Activated CD8-positive, alpha-beta memory T cell treated with anti-CD3 and anti-CD28 coated beads for 36 hours (primary cell): ENCODE results near the gene WT1. TPM values are rescaled to one million over a fixed set of nuclear protein-coding genes. Genes with fewer than 3 reads are reported as not detected.
"Not testable (repeated sequence)": the region's sequence is repeated elsewhere in the genome, so short reads cannot be mapped to it uniquely, and the experiment has no call there.

Source experiments
- CTCF ChIA-PET: fragments of 350-600 bp; sonication (Branson Sonifier 250); formaldehyde crosslinking; loops from one replicate; lab custom pipeline; 2021; ENCODE audit warnings: antibody characterized with exemption; lab: Charles Lee
- POLR2A ChIA-PET: fragments of 350-600 bp; sonication (Branson Sonifier 250); formaldehyde crosslinking; loops from one replicate; lab custom pipeline; 2021; ENCODE audit warnings: antibody characterized with exemption; lab: Charles Lee
- total RNA-seq, 2 experiments: library from RNA; stranded (reverse); gene quantifications; one replicate each; pipeline ENCODE4 v1.2.3, GENCODE V29; 2021

WT1 gene
- total RNA-seq, 2 experiments from 2014 or later = not detected

DNA sequence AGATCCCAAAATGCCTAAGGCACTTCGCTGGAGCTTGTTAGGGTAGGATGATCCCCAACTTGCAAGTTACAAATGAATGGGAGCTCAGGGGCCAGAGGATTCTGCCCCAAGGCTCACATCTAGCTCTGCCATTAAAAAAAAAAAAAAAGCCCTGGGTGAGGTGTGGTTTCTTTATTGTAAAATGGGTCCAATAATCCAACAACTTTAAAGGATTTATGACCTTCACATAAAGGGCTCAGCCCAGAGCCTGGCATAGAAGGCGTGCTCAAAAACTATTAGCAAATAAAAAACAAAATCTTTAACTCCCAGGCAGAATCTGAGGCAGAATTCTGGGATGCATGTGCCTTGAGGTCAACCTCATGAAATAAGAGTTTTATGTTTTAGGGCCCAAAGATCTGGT, 42.5 kb downstream of the WT1 start:
- ChIA-PET CTCF (interaction anchor here (0.6 kb wide), 1 partner anchor 60 kb away, joined by 3 read pairs; no protein-coding TSS in a partner anchor), POLR2A (no interaction called here)

DNA sequence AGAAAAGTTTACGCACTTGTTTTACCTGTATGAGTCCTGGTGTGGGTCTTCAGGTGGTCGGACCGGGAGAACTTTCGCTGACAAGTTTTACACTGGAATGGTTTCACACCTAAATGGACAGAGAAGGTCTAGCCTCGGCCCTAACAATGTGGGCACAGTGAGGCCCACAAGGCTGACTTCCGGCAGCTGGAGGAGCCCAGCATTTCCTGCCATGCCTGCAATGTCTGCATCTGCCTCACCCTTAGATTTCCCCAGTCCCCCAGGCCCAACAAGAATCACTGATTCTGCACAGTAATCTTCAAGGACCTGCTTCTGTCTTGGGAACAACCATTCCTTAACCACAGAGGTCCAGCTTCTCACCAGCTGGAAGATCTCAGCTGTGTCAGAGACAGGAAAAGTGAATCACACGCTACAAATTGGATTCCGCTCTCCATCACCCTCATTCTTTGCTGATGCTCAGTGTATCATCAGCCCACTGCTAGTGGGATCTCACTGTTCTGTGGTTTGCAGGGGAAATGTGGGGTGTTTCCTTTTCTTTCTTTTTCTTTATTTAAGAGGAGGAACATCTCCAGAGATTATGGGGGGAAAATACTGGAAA, 43.3 kb downstream of the WT1 start:
- ChIA-PET CTCF (no interaction called here), POLR2A (no interaction called here)

DNA sequence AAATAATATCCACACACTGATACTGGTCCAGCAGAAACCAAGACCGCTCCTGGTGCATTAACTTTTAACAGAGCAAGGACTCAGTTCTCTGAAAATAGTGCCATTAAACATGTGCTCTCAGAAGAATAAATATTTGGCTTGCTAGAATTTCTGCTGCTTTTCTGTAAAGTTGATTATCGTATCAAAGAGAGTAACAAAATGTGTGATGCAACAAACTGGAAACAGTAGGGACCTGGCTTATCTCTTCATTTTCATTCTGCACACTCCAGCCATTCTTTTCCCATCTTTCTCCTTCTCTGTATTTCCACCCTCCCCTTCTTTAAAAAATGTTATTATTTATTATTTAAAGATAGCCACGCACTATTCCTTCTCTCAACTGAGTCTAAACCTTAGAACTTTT, 43.9 kb downstream of the WT1 start:
- POLR2A ChIA-PET = no interaction called here

DNA sequence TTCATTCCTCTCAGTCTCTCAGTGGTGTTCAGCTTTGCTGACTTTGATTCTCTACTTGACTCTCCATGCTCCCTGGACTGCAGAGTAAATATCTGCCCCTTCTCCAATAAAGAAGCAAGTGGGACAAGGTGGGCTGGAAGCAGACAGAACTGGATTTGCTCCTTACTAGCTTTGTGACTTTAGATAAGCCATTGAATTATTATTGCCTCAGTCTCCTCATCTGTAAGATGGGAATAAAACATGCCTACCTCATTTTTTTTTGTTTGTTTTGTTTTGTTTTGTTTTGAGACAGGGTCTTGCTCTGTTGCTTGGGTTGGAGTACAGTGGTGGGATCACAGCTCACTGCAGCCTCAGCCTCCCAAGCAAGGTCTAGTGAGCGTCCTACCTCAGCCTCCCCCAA, 44.6 kb downstream of the WT1 start:
- CTCF ChIA-PET = no interaction called here
- POLR2A ChIA-PET = no interaction called here

More for the DNA sequence above, 43.9 kb downstream of the WT1 start:
- CTCF ChIA-PET = no interaction called here

DNA sequence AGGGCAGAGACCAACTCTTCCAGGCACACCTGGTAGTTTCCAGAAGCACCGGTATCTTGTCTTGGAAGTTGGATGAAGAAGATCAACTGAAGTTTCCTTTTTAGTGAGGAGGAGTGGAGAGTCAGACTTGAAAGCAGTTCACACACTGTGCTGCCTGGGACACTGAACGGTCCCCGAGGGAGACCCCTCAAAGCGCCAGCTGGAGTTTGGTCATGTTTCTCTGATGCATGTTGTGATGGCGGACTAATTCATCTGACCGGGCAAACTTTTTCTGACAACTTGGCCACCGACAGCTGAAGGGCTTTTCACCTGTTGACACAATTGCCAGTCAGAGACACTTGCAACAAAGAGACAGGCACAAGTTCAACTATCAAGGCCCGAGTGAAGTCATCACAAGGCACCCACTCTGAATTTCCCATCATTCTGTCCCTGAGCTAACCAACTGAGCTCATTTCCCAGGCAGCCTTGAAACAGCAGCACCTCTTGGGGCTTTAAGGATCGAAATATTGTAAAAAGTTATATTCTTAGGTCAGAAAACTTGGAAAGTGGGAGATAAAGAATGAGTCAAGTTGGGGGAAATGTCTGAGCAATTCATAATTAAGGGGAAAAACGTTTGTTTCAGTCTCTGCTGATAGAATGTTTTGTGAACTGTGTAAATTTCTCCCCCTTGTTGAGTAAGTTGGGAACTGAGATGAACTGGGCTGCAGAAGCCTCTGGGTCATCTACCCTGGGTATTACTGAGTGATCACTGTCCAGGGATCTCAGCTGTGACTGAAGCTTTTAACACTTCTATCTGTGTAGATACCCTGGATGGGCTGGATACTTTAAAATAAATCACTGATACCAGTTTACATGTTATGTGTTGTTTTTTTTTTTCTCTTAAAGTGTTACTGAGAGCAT, 46.2 kb downstream of the WT1 start:
- CTCF ChIA-PET = no interaction called here
- POLR2A ChIA-PET = no interaction called here

DNA sequence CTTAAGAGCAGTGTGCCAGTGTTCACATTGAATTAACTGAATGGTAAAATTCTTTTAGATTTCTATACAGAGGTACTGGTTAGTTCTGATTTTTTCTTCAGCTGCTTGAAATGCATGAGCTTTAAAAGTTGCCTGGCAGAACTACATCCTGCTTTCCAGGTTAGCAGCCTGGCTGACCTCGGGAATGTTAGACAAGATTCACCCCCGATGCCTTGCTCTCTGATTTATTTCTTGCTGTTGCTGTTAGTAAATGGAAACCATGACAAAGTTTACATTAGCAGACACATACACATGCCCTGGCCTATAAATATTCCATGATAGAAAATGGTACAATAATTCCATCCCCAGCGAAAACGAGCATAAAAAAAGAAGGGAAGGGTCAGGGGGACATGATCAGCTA, 47.0 kb downstream of the WT1 start:
- POLR2A ChIA-PET = no interaction called here
- CTCF ChIA-PET = no interaction called here

DNA sequence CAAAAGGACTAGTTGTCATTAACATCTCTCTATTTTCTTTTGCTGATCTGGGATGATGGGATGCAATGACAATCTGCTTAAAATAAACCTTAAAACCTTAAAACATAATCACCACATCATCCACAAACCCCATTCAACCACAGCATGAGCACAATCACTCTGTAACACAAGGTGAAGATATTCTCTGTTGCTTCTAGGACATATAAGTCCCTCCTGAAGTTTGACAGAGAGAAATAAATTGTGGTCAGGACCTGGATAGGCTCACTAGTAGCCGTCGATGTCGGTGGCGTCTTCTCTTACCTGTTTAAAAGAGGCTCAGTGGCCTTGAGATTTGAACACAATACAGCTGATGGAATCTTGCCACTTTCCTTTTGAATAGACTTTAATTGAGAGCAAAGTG, 47.9 kb downstream of the WT1 start:
- ChIA-PET POLR2A (no interaction called here), CTCF (no interaction called here)

DNA sequence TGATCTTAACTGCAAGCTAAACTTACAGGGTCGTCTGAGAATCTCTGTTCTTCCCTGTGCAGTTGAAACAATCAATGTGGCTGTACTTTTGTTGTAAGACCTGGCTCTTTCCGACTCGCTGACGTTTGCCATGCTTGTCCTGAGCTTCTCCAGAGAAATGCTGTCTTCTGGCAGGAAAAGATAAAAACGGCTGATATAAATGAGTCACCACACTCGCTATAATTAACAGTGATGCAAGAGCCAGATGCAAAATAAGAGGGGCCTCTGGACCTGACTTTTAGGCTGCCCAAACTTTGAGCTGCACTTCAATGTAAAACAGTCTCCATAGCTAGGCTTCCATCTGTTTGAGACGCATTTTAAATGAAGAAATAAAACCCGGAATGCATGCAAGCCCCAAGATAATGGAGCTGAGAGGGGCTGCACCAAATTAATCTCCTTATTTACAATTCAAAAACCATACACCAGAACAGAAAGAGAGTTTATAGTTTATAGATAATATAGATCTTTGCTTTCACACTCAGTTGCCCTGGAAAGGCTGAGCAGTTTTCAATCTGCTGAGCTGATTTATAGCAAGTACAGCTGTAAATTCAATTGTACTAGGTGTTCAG, 48.5 kb downstream of the WT1 start:
- ChIA-PET CTCF (no interaction called here), POLR2A (no interaction called here)

DNA sequence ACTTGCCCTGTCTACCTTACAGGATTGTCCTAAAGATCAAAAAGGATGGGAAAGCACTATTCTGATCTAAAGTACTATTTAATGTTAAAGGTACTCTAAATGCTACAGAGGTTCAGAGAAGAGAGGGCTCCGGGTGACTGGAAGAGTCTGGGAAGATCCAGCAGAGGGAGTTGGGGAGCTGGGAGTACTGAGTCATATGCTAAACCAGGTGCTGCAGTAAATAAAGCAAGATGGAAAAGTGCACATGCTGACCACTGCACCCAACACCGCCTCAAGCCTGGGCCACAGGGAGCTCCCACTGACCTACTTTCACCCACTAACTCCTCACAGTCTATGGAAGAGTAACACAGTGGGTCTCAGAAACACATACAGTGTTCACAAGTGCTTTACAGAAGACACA, 49.3 kb downstream of the WT1 start:
- CTCF ChIA-PET = no interaction called here
- POLR2A ChIA-PET = no interaction called here

DNA sequence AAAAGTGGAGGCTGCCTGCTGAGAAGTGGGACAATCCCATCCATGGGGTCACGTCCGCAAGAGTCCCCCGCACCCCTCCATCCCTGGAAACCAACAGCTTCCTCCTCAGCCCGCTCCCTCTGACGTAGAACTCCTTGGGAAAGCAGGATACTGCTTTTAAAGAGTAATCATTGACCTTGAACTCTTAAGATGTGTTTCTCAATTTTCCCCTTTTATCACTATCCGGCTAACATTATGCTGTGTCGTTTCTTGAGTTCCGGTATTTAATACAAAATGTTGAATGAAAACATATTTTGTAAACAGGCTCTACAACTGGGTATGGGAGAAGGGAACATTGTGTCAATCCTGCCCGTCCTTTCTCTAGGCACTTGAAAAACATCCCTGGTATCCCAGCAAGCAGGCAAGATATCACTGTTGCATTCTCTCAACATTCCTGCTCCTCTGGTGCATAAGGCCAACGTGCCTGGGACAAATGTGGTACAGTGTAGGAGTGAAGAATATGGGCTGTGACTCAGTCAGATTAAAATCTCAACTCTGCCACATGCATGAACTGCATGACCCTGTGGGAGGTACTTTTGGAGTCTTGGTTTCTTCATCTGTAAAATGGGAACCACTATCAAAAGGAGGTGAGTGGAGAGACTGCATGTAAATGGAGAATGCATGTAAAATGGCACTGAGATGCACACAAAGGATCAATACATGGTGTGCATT, 52.8 kb downstream of the WT1 start:
- ChIA-PET POLR2A (no interaction called here), CTCF (no interaction called here)

DNA sequence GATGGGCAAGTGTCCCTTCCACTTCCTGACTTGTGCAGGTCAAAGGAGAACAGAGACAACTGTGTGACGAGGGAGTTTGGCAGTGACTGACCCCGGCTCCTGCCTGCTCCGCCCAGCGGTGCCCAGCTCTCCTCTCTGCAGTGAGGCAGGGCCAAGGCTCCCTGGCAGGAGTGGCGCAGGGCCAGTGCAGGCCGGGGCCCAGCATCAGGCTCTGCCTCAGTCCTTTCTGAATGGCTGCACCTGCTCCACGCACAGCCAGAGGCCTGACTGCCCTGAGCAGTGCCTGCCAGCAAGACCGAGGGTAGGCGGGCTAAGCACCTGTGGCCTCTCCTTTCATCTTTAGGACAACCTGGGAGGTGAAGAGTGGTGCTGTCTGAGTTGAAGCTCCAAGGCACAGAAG, 54.2 kb downstream of the WT1 start:
- ChIA-PET POLR2A (no interaction called here), CTCF (no interaction called here)

DNA sequence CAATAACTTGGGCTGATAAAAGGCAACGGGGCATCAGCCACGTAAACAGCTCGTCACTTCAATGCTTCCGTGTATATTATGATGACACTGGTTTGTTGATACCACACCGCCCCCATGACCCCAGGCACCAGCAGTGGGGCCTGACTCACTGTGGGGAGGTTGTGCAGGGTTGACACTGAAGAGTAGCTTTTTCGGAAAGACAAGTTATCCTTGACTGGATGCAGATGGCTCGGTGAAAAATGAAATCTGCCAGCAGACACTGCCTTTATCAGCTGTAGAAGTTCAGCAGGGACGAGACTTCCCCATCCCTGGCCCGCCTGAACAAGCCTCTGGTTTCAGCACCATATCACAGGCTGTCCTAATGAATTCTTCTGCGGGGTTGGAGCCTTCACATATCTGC, 55.6 kb downstream of the WT1 start:
- CTCF ChIA-PET = no interaction called here

DNA sequence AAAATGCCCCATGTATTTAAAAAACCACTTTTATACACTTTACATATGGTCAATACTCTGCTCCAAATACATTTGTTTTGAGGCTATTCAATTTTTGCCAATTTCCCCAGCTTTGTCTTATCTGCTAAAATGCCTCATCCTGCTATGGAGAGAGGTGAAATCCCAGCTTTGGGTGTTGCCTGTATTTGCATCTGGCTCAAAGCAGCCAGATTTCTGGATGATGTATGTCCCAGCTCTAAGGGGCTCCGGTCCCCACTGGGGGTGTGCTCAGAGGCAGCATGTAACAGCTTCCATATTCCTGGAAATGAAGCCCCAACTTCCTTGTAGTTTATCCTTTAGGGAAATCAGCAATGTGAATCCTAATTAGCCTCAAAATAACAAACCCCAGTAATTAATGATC, 59.5 kb downstream of the WT1 start:
- CTCF ChIA-PET = no interaction called here
- POLR2A ChIA-PET = interaction anchor here (0.6 kb wide), 1 partner anchor 758 kb away, joined by 3 read pairs; no protein-coding TSS in a partner anchor

More for the DNA sequence above, 55.6 kb downstream of the WT1 start:
- POLR2A ChIA-PET = no interaction called here

DNA sequence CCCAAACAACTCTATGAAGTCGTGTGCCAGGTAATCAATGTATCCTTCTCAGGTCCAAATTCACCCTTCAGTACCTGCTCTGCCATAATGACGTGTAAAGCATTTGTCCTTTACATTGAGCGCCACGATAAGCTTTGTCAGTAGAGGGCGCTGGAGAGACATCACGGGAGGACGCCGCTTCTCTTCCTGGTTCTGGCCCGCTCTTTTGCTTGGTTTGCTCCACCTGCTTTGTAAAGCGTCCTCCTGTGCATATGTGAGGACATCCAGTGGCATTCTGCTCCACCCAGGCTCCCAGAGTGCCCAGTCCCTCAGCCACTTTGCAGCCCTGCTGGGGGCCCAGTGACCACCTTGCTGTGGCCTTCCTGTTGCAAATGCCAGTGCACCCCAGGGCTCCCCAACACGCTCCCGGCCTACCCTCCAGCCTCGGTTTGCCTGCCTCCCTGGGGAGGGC, 61.1 kb downstream of the WT1 start:
- ChIA-PET POLR2A (interaction anchor here (0.6 kb wide), 1 partner anchor 324 kb away, joined by 6 read pairs; no protein-coding TSS in a partner anchor), CTCF (no interaction called here)

DNA sequence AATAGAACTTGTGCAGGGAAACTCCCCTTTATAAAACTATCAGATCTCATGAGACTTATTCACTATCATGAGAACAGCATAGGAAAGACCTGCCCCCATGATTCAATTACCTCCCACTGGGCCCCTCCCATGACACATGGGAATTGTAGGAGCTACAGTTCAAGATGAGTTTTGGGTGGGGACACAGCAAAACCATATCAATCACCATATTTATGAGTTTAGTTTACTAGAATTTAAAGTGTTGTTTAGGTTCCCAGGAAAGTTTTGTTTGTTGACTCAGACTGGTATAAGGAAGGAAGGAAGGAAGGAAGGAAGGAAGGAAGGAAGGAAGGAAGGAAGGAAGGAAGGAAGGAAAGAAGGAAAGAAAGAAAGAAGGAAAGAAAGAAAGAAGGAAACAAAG, 65.4 kb downstream of the WT1 start:
- CTCF ChIA-PET = not testable (repeated sequence)

DNA sequence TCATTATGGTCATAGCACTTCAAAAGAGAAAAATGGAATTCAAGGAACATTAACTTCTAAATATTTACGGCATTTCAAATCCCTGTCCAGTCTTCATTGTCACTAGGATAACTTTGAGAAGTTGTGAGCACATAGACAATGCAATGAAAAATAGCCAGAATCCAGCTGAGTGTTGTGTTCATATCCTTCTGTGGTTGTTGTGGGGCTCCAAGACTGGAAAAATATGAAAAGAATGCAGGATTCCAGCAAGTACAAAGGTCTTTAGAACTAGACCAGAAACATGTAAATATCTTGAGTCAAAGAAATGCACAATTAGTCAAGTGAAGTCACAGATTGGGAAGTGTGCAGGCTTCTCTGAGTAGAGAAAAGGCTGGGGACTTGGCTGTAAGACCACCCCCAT, 68.7 kb downstream of the WT1 start:
- ChIA-PET POLR2A (no interaction called here), CTCF (no interaction called here)

More for the DNA sequence above, 65.4 kb downstream of the WT1 start:
- POLR2A ChIA-PET = not testable (repeated sequence)

DNA sequence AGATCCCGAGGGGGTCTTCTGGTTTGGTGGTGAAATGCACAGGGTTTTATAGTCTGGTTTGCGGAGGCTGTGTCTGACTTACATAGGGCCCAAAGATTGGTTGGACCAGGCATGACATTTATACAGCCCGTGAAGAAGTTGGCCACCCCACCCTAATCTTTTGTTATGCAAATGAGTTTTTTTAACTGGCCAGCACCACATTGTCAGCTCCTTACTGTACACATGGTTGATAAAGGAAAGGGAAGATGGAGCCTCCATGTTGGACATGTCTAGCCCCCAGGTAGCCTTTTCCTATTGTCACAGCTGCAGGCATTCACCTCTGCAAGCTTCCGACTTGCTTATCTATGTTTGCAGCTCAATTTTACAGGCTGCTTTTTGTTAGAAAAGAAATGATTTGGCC, 70.1 kb downstream of the WT1 start:
- CTCF ChIA-PET = no interaction called here
- POLR2A ChIA-PET = no interaction called here

DNA sequence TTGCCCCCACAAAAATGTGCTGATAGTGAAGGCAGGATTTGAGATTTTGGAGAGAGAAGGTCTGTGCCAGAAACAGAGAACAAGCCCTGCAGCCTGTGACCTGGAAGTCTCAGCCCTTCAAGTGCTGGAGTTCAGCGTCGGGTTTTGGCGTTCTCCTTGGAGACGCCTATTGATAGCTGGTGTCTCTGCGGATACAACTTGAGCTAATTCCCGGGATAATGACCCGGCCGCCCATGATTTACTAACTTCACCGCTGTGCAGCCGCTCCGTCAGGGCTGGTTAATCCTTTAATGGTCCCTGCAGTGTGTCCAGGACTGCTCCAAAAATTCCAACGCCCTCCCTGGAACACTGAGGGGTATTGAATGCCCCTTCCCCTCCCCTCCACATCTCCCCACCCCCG, 76.6 kb downstream of the WT1 start:
- CTCF ChIA-PET = no interaction called here
- POLR2A ChIA-PET = no interaction called here

DNA sequence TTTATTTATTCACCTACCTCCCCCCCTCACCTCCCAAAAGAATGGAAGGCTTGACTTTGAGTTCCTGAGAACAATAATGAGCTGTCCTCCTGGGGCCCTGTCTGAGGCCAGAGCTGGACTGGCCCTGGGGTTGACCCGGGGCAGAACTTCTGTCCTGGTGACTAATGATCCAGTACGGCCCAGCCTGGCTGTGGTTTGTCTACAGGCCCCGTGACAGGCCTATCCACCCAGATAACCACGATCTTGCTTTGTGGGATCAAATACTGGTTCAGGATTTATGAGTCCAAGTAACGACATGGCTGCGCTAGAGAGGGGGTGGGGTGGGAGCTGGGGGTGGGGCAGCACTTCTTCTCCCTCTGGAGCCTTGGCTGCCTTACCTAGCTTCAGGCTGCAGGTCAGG, 81.5 kb downstream of the WT1 start:
- POLR2A ChIA-PET = no interaction called here

DNA sequence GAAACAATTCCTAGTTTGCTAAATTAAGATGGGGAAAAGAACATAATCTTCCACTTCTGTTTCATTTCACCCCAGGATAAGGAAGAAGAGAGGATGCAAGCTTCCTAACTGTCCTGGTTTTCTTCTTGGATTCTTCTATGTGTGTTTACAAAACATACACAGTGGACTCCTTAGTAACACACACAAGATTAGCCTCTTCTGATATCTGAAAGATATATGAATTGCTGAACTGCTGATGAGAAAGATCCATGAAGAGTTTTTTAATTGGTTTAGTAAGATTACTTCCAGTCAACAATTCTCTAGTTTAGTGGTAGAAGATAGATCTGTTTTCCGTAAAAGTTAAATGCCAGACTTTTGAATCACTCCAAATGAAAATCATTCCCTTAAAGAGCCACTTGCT, 86.8 kb downstream of the WT1 start:
- ChIA-PET CTCF (no interaction called here), POLR2A (no interaction called here)

More for the DNA sequence above, 81.5 kb downstream of the WT1 start:
- CTCF ChIA-PET = no interaction called here
